Keratinocyte (primary cell): Measurements from ENCODE around the gene CTIF.

Experiments
- CTCF ChIP-seq, 3 experiments: IDR thresholded peaks in 1 of 3; conservative IDR thresholded peaks in 1 of 3; optimal IDR thresholded peaks in 1 of 3; 2 replicates in 2 of 3; 3 replicates in 1 of 3; pipeline versions ENCODE3 to v1.5.1; 2011; ENCODE audit warnings: low read length in 3 of 3, mild to moderate bottlenecking in 3 of 3, moderate library complexity in 2 of 3, control low read depth in 1 of 3, inconsistent platforms in 1 of 3; ENCODE audit not compliant: insufficient read depth in 2 of 3; ENCODE audit errors: extremely low read depth in 1 of 3
- EZH2 ChIP-seq: IDR thresholded peaks from one replicate; pipeline ENCODE4 v1.6.1; 2012; ENCODE audit warnings: inconsistent platforms, mild to moderate bottlenecking, low read length, moderate library complexity

DNA sequence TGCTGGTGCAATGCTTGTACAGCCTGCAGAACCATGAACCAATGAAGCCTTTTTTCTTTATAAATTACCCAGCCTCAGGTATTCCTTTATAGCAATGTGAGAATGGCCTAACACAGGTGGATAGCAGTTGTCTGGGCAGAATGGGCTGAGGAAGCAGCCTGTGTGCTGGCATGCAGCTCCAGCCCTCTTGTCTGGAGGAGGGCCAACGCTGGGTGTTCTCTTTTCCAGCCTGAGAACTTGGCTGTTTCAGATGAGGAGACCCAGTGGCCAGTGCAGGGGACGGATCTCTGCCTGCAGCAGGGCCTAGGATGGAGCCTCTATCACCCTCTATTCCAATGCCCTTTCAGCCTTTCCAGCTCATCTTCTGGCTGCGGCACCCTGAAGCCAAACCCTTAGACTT is 58.8 kb downstream of the CTIF start:
- TF ChIP-seq CTCF (optimal IDR thresholded peaks at IDR 0.05 in 1 of 3, IDR thresholded peaks at IDR 0.05 in 1 of 3, conservative IDR thresholded peaks at IDR 0.05 in 1 of 3; ENCODE audit: extremely low read depth in 1 of 3, insufficient read depth in 2 of 3, low read length in 3 of 3) (no peak), EZH2 (no peak)
